Neutrophil (primary cell): Measurements from ENCODE around the gene PADI3.

Source experiments
- H3K27ac ChIP-seq: fragments of 200-600 bp; sonication (generic); 2 replicates; pipeline ENCODE4 v1.5.1; 2016; ENCODE audit warnings: mild to moderate bottlenecking, moderate library complexity
- H3K27me3 ChIP-seq: fragments of 200-600 bp; sonication (generic); 2 replicates; pipeline ENCODE4 v1.6.0; 2016; ENCODE audit warnings: mild to moderate bottlenecking
- H3K36me3 ChIP-seq: fragments of 200-600 bp; sonication (generic); 2 replicates; pipeline ENCODE4 v1.5.1; 2017
- H3K4me1 ChIP-seq, 2 experiments: fragments of 200-600 bp in 1 of 2; sonication (generic) in 1 of 2; 1 replicate in 1 of 2; 2 replicates in 1 of 2; pipeline versions ENCODE4 v1.5.1 to v1.6.1; 2013 to 2016; ENCODE audit warnings: low read depth in 1 of 2, low read length in 1 of 2, mild to moderate bottlenecking in 1 of 2, moderate library complexity in 1 of 2; ENCODE audit not compliant: control insufficient read depth in 1 of 2, insufficient read depth in 1 of 2
- H3K4me3 ChIP-seq, 2 experiments: fragments of 200-600 bp in 1 of 2; sonication (generic) in 1 of 2; 1 replicate in 1 of 2; 2 replicates in 1 of 2; pipeline ENCODE4 v1.5.1; 2013 to 2016; ENCODE audit warnings: low read depth in 1 of 2, low read length in 1 of 2, mild to moderate bottlenecking in 1 of 2, moderate library complexity in 1 of 2
- H3K9me3 ChIP-seq: fragments of 200-600 bp; sonication (generic); 2 replicates; pipeline ENCODE4 v1.5.1; 2016
- CTCF ChIP-seq: fragments of 200-600 bp; sonication (generic); IDR thresholded peaks from 2 replicates; pipeline ENCODE4 v1.5.1; 2016; ENCODE audit warnings: antibody characterized with exemption

Gene PADI3

GRCh38 chr1:17212487-17213121, 36.3 kb upstream of the PADI3 start:
- H3K4me1 ChIP-seq = peaks cover 12 to 13% of the 10 kb centered on the region in 2 experiments

GRCh38 chr1:17213148-17213781, 35.6 kb upstream of the PADI3 start:
- H3K4me1 ChIP-seq = peaks cover 12 to 13% of the 10 kb centered on the region in 2 experiments
- no peak overlapping the region for H3K4me3 ChIP-seq
- no peaks in the 10 kb centered on the region for H3K9me3 ChIP-seq
- TF ChIP-seq CTCF = no peak
- H3K36me3 ChIP-seq = no peaks in the 10 kb centered on the region
- H3K27me3 ChIP-seq = peaks cover 25% of the 10 kb centered on the region
- no peak overlapping the region for H3K27ac ChIP-seq

More at GRCh38 chr1:17212487-17213121, 36.3 kb upstream of the PADI3 start:
- Histone ChIP-seq H3K27ac (no peak overlapping the region), H3K4me3 (no peak overlapping the region), H3K27me3 (peaks cover 24% of the 10 kb centered on the region), H3K36me3 (no peaks in the 10 kb centered on the region), H3K9me3 (no peaks in the 10 kb centered on the region)
- no peak for TF ChIP-seq CTCF

GRCh38 chr1:17213782-17214148, 35.1 kb upstream of the PADI3 start:
- Histone ChIP-seq H3K4me3 (no peak overlapping the region), H3K27me3 (peaks cover 30% of the 10 kb centered on the region), H3K27ac (no peak overlapping the region), H3K4me1 (peaks cover 12 to 13% of the 10 kb centered on the region in 2 experiments), H3K9me3 (no peaks in the 10 kb centered on the region), H3K36me3 (no peaks in the 10 kb centered on the region)
- no peak for TF ChIP-seq CTCF

- Histone ChIP-seq H3K27me3 (peaks cover 35% of the 10 kb centered on the region), H3K36me3 (no peaks in the 10 kb centered on the region), H3K27ac (no peak overlapping the region), H3K9me3 (no peaks in the 10 kb centered on the region), H3K4me3 (no peak overlapping the region), H3K4me1 (peaks cover 12 to 13% of the 10 kb centered on the region in 2 experiments)
- no peak for TF ChIP-seq CTCF
These were observed 33.9 kb upstream of the PADI3 start for GRCh38 chr1:17214876-17215544.

- no peaks in the 10 kb centered on the region for H3K9me3 ChIP-seq
- peaks cover 12 to 13% of the 10 kb centered on the region in 2 experiments for H3K4me1 ChIP-seq
- no peak overlapping the region for H3K27ac ChIP-seq
- peaks cover 35% of the 10 kb centered on the region for H3K27me3 ChIP-seq
- TF ChIP-seq CTCF = no peak
- no peak overlapping the region for H3K4me3 ChIP-seq
- no peaks in the 10 kb centered on the region for H3K36me3 ChIP-seq
These were observed 33.4 kb upstream of the PADI3 start for GRCh38 chr1:17215545-17215890.
